HepG2 (cell line): ENCODE data around the gene TCF25. TPM values are rescaled to one million over a fixed set of nuclear protein-coding genes. Genes with fewer than 3 reads are reported as not detected.

Experiments
- ADNP ChIP-seq: sonication (generic); formaldehyde crosslinking; IDR thresholded peaks from 2 replicates; pipeline ENCODE4 v1.4.0; 2020; ENCODE audit warnings: missing genetic modification reagents
- ATF6 ChIP-seq: sonication (generic); formaldehyde crosslinking; conservative IDR thresholded peaks from 2 replicates; pipeline ENCODE4 v1.4.0; 2020; ENCODE audit warnings: missing genetic modification reagents
- HNF4G ChIP-seq, 2 experiments: sonication (generic) in 1 of 2; formaldehyde crosslinking in 1 of 2; IDR thresholded peaks; 2 replicates each; pipeline versions ENCODE4 v1.4.0 to v1.6.1; 2011 to 2020; ENCODE audit warnings: borderline replicate concordance in 2 of 2, low read depth in 2 of 2, mild to moderate bottlenecking in 2 of 2, low read length in 1 of 2, missing genetic modification reagents in 1 of 2, moderate library complexity in 1 of 2
- RNF2 ChIP-seq: fragments of 450-650 bp; conservative IDR thresholded peaks from 2 replicates; pipeline ENCODE4 v1.6.1; 2016; ENCODE audit warnings: low read depth
- SIN3A ChIP-seq: IDR thresholded peaks from 2 replicates; pipeline ENCODE4 v1.6.1; 2011; ENCODE audit warnings: low read depth, mild to moderate bottlenecking, control low read depth, low read length, borderline replicate concordance
- TGIF2 ChIP-seq: IDR thresholded peaks from 2 replicates; pipeline ENCODE4 v1.6.1; 2016; ENCODE audit warnings: control low read depth, missing compliant biosample characterization
- THAP11 ChIP-seq: IDR thresholded peaks from 2 replicates; pipeline ENCODE4 v1.6.1; 2016; ENCODE audit warnings: missing biosample characterization, missing genetic modification reagents
- THRA ChIP-seq: sonication (generic); formaldehyde crosslinking; IDR thresholded peaks from 2 replicates; pipeline ENCODE4 v1.4.0; 2020; ENCODE audit warnings: missing genetic modification reagents, borderline replicate concordance
- ZNF589 ChIP-seq: sonication (generic); formaldehyde crosslinking; conservative IDR thresholded peaks from 2 replicates; pipeline ENCODE4 v1.8.0; 2022; ENCODE audit warnings: mild to moderate bottlenecking, moderate library complexity, missing genetic modification reagents
- ZNF607 ChIP-seq: sonication (generic); formaldehyde crosslinking; IDR thresholded peaks from 2 replicates; pipeline ENCODE4 v1.5.1; 2020; ENCODE audit warnings: missing genetic modification reagents, mild to moderate bottlenecking, borderline replicate concordance
- polyA plus RNA-seq, 8 experiments: library from polyadenylated mRNA; depleted of rRNA in 3 of 8; stranded (reverse) in 7 of 8; unstranded in 1 of 8; fragments of >200 nt; fragmentation: Illumina TruSeq in 4 of 8; extraction: Trizol in 4 of 8; gene quantifications; 2 replicates each; pipeline versions ENCODE4 v1.2.1 to v1.2.3, GENCODE V29; 2011 to 2016; ENCODE audit warnings: low read depth in 4 of 8, missing spikeins in 1 of 8, mixed read lengths in 1 of 8; ENCODE audit not compliant: insufficient read depth in 1 of 8
- total RNA-seq, 5 experiments: library from RNA; depleted of rRNA; stranded (reverse); fragments of >200 nt; fragmentation: Illumina TruSeq; extraction: Trizol; gene quantifications; 2 replicates each; pipeline ENCODE4 v1.2.3, GENCODE V29; 2016; ENCODE audit warnings: low read depth in 1 of 5
- TF ChIP-seq, protein P1 (sequence below): IDR thresholded peaks from 2 replicates; pipeline ENCODE4 v1.6.1; 2016; ENCODE audit warnings: low read depth, missing genetic modification reagents, missing compliant biosample characterization
- TF ChIP-seq, protein P2 (sequence below): sonication (generic); formaldehyde crosslinking; IDR thresholded peaks from 2 replicates; pipeline ENCODE4 v1.5.1; 2020; ENCODE audit warnings: mild to moderate bottlenecking, moderate library complexity, missing genetic modification reagents
- TF ChIP-seq, protein P3 (sequence below): sonication (generic); formaldehyde crosslinking; IDR thresholded peaks from 2 replicates; pipeline ENCODE4 v1.8.0; 2022; ENCODE audit warnings: missing genetic modification reagents, mild to moderate bottlenecking, moderate library complexity, borderline replicate concordance
- TF ChIP-seq, protein P4 (sequence below): sonication (generic); formaldehyde crosslinking; IDR thresholded peaks from 2 replicates; pipeline ENCODE4 v1.4.0; 2020; ENCODE audit warnings: low read depth, mild to moderate bottlenecking, missing genetic modification reagents

The TCF25 gene
- total and polyA plus RNA-seq, 2 of the 13 experiments (the other 11 are each of a cell fraction or from before 2014, with no cell fraction given): 138 to 206 TPM

DNA sequence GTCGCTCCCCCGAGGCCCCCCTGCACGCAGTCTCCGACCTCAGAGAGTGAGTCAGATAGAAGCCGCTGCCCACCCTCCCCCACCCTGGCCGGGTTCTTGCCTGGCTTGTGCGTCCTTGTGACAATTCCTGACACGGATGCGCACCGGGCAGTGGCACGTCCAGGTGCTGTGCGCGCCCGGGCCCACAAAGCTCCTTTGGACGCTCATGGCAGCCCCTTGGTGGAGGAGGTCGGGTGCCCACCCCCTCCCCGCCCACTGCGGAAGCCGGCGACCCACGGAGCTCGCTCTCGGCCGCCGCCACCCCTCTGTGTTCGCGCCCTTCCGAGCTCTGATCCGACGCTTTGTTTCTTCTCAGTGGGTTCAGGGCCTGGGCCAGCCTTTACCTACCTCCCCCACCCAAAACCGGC is 49.1 kb downstream of the TCF25 start (continued):
- TF ChIP-seq, protein P1, sequence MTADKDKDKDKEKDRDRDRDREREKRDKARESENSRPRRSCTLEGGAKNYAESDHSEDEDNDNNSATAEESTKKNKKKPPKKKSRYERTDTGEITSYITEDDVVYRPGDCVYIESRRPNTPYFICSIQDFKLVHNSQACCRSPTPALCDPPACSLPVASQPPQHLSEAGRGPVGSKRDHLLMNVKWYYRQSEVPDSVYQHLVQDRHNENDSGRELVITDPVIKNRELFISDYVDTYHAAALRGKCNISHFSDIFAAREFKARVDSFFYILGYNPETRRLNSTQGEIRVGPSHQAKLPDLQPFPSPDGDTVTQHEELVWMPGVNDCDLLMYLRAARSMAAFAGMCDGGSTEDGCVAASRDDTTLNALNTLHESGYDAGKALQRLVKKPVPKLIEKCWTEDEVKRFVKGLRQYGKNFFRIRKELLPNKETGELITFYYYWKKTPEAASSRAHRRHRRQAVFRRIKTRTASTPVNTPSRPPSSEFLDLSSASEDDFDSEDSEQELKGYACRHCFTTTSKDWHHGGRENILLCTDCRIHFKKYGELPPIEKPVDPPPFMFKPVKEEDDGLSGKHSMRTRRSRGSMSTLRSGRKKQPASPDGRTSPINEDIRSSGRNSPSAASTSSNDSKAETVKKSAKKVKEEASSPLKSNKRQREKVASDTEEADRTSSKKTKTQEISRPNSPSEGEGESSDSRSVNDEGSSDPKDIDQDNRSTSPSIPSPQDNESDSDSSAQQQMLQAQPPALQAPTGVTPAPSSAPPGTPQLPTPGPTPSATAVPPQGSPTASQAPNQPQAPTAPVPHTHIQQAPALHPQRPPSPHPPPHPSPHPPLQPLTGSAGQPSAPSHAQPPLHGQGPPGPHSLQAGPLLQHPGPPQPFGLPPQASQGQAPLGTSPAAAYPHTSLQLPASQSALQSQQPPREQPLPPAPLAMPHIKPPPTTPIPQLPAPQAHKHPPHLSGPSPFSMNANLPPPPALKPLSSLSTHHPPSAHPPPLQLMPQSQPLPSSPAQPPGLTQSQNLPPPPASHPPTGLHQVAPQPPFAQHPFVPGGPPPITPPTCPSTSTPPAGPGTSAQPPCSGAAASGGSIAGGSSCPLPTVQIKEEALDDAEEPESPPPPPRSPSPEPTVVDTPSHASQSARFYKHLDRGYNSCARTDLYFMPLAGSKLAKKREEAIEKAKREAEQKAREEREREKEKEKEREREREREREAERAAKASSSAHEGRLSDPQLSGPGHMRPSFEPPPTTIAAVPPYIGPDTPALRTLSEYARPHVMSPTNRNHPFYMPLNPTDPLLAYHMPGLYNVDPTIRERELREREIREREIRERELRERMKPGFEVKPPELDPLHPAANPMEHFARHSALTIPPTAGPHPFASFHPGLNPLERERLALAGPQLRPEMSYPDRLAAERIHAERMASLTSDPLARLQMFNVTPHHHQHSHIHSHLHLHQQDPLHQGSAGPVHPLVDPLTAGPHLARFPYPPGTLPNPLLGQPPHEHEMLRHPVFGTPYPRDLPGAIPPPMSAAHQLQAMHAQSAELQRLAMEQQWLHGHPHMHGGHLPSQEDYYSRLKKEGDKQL: 0 out of 2 replicates have a peak, but pooled peaks have one; percentile 44
- TF ChIP-seq HNF4G (IDR thresholded peaks at IDR 0.05; ENCODE audit: borderline replicate concordance, low read depth, low read length): 0 out of 2 replicates have a peak, but pooled peaks have one; percentile 2
- TF ChIP-seq HNF4G (CRISPR knock-in tag; IDR thresholded peaks at IDR 0.05; ENCODE audit: borderline replicate concordance, low read depth): peak; percentile 33; the same call in 1 of the 2 replicates
- no peak for TF ChIP-seq ADNP (CRISPR knock-in tag)
- no peak; the same call in 1 of the 2 replicates for TF ChIP-seq THAP11 (CRISPR knock-in tag)
- TF ChIP-seq, protein P2, sequence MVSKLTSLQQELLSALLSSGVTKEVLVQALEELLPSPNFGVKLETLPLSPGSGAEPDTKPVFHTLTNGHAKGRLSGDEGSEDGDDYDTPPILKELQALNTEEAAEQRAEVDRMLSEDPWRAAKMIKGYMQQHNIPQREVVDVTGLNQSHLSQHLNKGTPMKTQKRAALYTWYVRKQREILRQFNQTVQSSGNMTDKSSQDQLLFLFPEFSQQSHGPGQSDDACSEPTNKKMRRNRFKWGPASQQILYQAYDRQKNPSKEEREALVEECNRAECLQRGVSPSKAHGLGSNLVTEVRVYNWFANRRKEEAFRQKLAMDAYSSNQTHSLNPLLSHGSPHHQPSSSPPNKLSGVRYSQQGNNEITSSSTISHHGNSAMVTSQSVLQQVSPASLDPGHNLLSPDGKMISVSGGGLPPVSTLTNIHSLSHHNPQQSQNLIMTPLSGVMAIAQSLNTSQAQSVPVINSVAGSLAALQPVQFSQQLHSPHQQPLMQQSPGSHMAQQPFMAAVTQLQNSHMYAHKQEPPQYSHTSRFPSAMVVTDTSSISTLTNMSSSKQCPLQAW (CRISPR knock-in tag): peak; percentile 54; the same call in 1 of the 2 replicates
- 0 out of 2 replicates have a peak, but pooled peaks have one; percentile 7 for TF ChIP-seq THRA (CRISPR knock-in tag)
- peak; percentile 86 for TF ChIP-seq TGIF2
- TF ChIP-seq ZNF589 (CRISPR knock-in tag): no peak
- TF ChIP-seq SIN3A: peak; percentile 86; the same call in 1 of the 2 replicates
- TF ChIP-seq RNF2: no peak
- no peak for TF ChIP-seq ATF6 (CRISPR knock-in tag)
- peak; percentile 20; the same call in 1 of the 2 replicates for TF ChIP-seq ZNF607
- TF ChIP-seq, protein P3, sequence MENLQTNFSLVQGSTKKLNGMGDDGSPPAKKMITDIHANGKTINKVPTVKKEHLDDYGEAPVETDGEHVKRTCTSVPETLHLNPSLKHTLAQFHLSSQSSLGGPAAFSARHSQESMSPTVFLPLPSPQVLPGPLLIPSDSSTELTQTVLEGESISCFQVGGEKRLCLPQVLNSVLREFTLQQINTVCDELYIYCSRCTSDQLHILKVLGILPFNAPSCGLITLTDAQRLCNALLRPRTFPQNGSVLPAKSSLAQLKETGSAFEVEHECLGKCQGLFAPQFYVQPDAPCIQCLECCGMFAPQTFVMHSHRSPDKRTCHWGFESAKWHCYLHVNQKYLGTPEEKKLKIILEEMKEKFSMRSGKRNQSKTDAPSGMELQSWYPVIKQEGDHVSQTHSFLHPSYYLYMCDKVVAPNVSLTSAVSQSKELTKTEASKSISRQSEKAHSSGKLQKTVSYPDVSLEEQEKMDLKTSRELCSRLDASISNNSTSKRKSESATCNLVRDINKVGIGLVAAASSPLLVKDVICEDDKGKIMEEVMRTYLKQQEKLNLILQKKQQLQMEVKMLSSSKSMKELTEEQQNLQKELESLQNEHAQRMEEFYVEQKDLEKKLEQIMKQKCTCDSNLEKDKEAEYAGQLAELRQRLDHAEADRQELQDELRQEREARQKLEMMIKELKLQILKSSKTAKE (CRISPR knock-in tag): peak; percentile 17; the same call in 1 of the 2 replicates
- TF ChIP-seq, protein P4, sequence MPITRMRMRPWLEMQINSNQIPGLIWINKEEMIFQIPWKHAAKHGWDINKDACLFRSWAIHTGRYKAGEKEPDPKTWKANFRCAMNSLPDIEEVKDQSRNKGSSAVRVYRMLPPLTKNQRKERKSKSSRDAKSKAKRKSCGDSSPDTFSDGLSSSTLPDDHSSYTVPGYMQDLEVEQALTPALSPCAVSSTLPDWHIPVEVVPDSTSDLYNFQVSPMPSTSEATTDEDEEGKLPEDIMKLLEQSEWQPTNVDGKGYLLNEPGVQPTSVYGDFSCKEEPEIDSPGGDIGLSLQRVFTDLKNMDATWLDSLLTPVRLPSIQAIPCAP (CRISPR knock-in tag): no peak
